HG02610 (cell line): Measurements from ENCODE around the gene FRS2.
"Not testable (repeated sequence)": the region's sequence is repeated elsewhere in the genome, so short reads cannot be mapped to it uniquely, and the experiment has no call there.

Experiments
- ATAC-seq: cut with Tn5 transposase; IDR thresholded peaks from one replicate; pipeline ENCODE4 v1.9.1; 2021; ENCODE audit warnings: mild to moderate bottlenecking, moderate library complexity; ENCODE audit not compliant: unreplicated experiment

FRS2 gene

DNA sequence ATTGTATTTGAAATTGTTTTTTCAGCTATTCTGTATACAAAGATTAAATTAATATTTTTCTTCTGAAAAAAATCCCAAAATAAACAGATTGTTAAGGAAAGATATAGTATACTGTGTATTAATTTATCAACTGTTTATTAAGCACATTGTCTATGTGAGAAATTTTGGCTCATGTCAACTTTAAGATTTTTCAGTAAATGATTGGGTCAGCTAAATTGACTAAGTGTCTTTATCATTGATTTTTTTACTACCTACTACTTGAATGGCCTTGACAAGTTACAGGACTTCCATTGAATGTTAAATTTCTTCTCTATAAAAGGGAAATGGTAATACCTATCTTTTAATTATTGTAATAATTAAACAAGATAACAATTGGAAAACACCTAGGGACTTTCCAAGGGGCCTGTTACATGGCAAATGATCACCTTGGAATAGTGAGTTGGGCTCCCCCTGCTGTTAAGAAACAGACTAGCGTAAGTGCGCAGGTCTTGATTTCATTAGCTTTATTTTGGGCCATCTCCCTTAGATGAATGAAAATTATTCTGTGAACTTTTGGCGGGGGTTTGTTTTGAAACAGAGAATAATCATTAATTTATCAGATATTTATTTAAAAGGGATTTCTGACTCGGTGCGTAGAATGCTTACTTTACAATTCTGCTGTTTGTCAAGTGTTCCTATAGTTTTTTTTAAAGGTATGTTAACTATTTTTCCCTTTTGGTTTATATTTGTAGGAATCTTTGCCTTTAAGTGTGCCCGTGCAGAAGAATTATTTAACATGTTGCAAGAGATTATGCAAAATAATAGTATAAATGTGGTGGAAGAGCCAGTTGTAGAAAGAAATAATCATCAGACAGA lies 100.6 kb downstream of the FRS2 start:
- ATAC-seq = peak; percentile 58

DNA sequence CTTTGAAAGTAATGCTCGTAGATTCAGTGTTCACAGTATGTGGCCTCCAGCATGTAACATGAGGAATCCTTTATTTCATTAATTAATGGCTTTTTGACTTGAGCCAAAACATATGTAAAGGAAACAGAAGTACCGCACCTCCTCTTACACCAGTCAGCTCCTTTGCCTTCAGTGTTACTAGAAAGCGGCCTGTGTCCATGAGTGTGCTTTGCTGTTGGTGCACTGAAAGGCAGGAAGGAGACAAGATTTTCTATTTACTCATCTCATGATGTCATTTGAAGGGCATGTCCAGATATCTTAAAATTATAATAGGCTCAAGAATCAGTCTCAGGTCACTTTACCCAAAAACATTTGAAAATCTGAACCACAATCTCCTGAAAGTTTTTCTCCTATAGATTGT lies 105.2 kb downstream of the FRS2 start:
- no peak for ATAC-seq

GRCh38 chr12:69578283-69578682 lies 108.1 kb downstream of the FRS2 start:
- no peak for ATAC-seq

GRCh38 chr12:69579029-69579428 lies 108.8 kb downstream of the FRS2 start:
- ATAC-seq = no peak

DNA sequence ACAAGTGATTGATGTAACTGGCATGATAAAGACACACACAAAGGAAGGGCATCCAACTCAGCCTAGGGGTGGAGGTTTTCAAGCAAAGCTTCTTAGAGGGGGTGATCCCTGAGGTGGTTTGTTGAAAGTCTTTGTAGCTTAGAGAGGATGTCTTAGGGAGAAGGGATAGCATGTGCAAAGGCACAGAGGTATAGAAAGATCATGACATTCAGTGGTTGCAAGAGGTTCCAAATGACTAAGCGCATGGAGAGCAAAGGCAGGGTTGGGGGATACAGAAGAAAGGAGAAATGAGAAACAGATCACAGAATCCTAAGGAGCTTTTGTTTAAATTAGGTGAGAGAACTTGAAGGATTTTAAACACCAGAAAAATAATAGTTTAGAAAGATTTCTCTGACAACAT lies 109.9 kb downstream of the FRS2 start:
- no peak for ATAC-seq

DNA sequence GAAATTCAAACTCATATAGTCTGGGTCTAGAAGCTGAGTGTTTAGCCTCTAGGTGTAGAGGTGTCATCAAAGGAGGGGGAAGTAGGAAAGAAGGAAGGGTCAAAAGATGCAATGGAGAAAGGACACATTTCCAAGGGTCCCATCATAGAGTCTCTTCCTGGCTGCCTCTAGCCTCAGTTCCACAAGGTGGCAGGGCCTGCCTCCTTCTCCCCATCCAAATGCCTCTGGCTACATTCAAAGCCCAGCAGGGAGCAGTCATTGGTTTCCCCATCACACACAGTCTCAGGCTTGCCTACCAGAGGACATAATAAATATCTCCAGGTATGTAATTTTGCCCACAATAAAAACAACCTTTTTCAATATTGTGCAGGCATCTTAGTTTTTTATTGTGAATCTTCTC lies 113.0 kb downstream of the FRS2 start:
- no peak for ATAC-seq

GRCh38 chr12:69585189-69586062 lies 115.2 kb downstream of the FRS2 start, which contains the start of gene CCT2:
Gene CCT2, plus strand, starts transcription at chr12:69585459. Its CDS starts 63 bp downstream, at chr12:69585522.
- peak; percentile 96 for ATAC-seq

- ATAC-seq = no peak
Measured at GRCh38 chr12:69588527-69588926, 118.3 kb downstream of the FRS2 start.

GRCh38 chr12:69589082-69589481 lies 118.9 kb downstream of the FRS2 start:
- ATAC-seq = no peak

GRCh38 chr12:69595689-69596088 lies 125.5 kb downstream of the FRS2 start:
- no peak for ATAC-seq

GRCh38 chr12:69598174-69598753 lies 128.1 kb downstream of the FRS2 start:
- ATAC-seq = no peak

DNA sequence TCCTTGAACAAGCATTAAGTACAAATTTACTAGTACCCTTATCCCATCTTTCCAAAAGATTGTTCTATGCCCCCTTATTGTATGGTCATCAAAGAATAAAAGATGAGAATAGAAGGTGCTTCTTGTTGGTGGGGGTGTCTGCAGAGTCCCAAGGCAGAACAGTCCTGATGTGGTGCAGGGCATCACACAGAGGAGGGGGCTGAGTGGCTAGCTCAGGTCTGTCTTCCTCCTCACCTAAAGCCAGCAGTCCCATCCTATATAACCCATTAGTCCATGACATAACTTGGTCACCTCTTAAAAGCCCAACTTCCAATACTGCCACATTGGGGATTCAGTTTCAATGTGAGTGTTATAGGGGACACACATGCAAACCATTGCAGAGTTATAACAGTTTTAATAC lies 130.6 kb downstream of the FRS2 start:
- no peak for ATAC-seq

DNA sequence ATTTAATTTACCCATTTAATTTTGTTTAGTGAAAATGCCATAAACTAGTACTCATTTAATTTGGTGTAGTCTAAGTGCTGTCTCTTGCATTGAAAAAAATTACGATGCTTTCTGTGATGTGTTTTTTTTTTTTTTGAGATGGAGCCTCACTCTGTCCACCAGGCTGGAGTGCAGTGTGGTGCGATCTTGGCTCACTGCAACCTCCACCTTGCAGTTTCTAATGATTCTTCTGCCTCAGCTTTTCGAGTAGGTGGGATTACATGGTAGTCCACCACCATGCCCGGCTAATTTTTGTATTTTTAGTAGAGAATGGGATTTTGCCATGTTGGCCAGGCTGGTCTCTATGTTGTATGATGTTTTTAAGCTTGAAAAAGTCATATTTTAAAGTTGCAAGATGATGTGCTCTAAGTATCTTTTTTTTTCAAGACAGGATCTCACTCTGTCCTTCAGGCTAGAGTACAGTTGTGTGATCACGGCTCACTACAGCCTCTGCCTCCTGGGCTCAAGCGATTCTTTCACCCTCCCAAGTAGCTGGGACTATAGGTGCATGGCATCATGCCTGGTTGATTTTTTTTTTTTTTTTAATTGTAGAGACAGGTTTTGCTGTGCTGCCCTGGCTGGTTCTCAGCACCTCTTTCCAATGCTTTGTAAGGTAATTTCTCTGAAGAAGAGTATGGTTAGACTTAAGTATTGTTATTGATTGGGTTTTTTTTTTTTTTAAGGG lies 131.9 kb downstream of the FRS2 start:
- ATAC-seq = no peak

DNA sequence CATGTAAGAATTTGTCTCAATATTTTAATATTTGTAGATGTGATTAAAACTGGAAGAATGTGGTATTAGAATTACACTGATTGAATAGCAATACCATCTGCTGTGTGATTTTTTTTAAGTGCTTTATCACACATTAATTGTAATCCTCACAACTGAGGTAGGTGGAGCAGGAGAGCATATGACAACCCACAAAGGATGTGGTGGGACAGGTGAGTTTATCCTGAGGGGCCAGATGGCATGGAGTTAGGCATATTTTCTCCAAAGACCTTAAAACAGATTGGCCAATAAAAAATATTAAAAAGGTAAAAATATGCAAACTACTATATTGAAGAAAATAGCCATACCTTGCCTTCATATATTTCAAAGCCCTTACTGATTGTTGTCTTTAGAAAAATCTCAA lies 132.8 kb downstream of the FRS2 start:
- ATAC-seq = no peak

GRCh38 chr12:69603556-69603955 lies 133.4 kb downstream of the FRS2 start:
- ATAC-seq = not testable (repeated sequence)

- not testable (repeated sequence) for ATAC-seq
Measured at GRCh38 chr12:69604275-69604674, 134.1 kb downstream of the FRS2 start.

GRCh38 chr12:69608114-69608513 lies 137.9 kb downstream of the FRS2 start:
- no peak for ATAC-seq

- no peak for ATAC-seq
Measured at GRCh38 chr12:69610126-69610525, 139.9 kb downstream of the FRS2 start.

DNA sequence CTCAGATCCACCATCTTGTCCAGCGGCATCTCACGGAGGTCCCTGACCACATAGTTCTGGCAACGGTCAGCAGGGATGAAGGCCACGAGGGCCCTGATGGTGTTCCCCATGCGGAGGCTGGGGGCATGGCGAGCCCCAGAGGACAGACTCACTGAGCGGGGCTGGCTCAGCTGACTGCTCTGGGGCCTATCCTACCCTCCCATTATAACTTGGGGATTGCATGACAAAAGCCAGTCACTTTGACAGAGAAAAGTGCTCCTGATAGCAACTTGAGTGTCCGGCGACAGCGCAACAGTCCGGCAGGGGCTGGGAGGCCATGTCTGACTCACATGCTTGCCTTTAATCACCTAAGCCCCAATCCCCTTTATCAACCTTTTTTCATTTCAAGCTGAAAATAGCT lies 140.5 kb downstream of the FRS2 start, which contains the start of gene LRRC10:
TSS of gene LRRC10 (minus strand) at position 179 of the 400 bp plus-strand sequence. CDS start at position 110, 69 bp downstream.
- ATAC-seq = no peak

DNA sequence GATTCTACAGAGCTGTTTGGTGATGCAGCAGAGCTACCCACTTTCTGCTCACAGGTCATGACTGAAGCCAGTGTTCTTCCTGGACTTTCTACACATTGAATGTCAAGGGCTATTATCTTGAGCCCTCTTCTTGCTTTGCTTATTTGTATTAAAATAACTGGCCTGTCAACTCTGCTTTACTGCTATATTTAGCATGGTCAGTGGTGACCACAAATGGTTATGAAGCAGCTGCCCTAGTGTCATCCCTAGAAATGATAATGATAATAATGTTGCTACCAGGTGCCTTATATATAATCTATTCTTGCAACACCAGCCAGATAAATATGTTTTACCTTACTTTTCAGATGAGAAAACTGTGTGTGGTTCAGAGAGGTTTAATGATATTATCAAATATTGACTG lies 143.2 kb downstream of the FRS2 start:
- no peak for ATAC-seq

- ATAC-seq = no peak
Measured at GRCh38 chr12:69616025-69616424, 145.8 kb downstream of the FRS2 start.
